Measurements from ENCODE around the gene ECT2.

GRCh38 chr3:172813462-172813861 is 62.9 kb downstream of the ECT2 start:
- no peak for TF ChIP-seq CTCF (IDR thresholded peaks at IDR 0.05)
- no peak for TF ChIP-seq POLR2AphosphoS5 (IDR thresholded peaks at IDR 0.05)
- no peak for TF ChIP-seq EP300 (IDR thresholded peaks at IDR 0.05; ENCODE audit: low read depth)
- no peak for TF ChIP-seq POLR2A (IDR thresholded peaks at IDR 0.05)

Data from transverse colon (tissue), 4 donors.